NCI-H187 treated with DMSO at 0.1 percent for 48 hours (cell line): ENCODE data around the gene OR6M1.

Source experiments
- DNase-seq: peaks from one replicate; lab custom pipeline; 2025; lab: John Stamatoyannopoulos, UW

The OR6M1 gene

GRCh38 chr11:123806249-123806648, at the start of gene OR6M1:
Gene OR6M1 (minus strand): TSS chr11:123806349. CDS start chr11:123806349, 0 bp downstream.
- DNase-seq: no peak

- DNase-seq: no peak
Observed at GRCh38 chr11:123853038-123853437, 46.9 kb upstream of the OR6M1 start.

GRCh38 chr11:123852321-123852720, 46.2 kb upstream of the OR6M1 start:
- DNase-seq: no peak

GRCh38 chr11:123851110-123851509, 45.0 kb upstream of the OR6M1 start:
- DNase-seq: no peak

- DNase-seq: no peak
Observed at GRCh38 chr11:123841174-123841573, 35.0 kb upstream of the OR6M1 start.

- DNase-seq: no peak
Observed at GRCh38 chr11:123839131-123839530, 33.0 kb upstream of the OR6M1 start.

- no peak for DNase-seq
Observed at GRCh38 chr11:123838659-123839058, 32.5 kb upstream of the OR6M1 start.

- DNase-seq: no peak
Observed at GRCh38 chr11:123838199-123838598, 32.0 kb upstream of the OR6M1 start.

GRCh38 chr11:123833095-123833494, 26.9 kb upstream of the OR6M1 start:
- no peak for DNase-seq

GRCh38 chr11:123829745-123830144, 23.6 kb upstream of the OR6M1 start:
- no peak for DNase-seq

- DNase-seq: no peak
Observed at GRCh38 chr11:123822599-123822998, 16.4 kb upstream of the OR6M1 start.

GRCh38 chr11:123822032-123822431, 15.9 kb upstream of the OR6M1 start:
- no peak for DNase-seq

- no peak for DNase-seq
Observed at GRCh38 chr11:123815122-123815521, 9.0 kb upstream of the OR6M1 start.

- no peak for DNase-seq
Observed at GRCh38 chr11:123801765-123802164, 4.4 kb downstream of the OR6M1 start.

- no peak for DNase-seq
Observed at GRCh38 chr11:123800036-123800435, 6.1 kb downstream of the OR6M1 start.

- DNase-seq: no peak
Observed at GRCh38 chr11:123799438-123799837, 6.7 kb downstream of the OR6M1 start.

GRCh38 chr11:123798513-123799252, 7.5 kb downstream of the OR6M1 start:
- DNase-seq: no peak

GRCh38 chr11:123798079-123798478, 8.1 kb downstream of the OR6M1 start:
- no peak for DNase-seq

- DNase-seq: no peak
Observed at GRCh38 chr11:123797541-123797940, 8.6 kb downstream of the OR6M1 start.

- DNase-seq: peak; percentile 76
Observed at GRCh38 chr11:123797114-123797513, 9.0 kb downstream of the OR6M1 start.

GRCh38 chr11:123796226-123796625, 9.9 kb downstream of the OR6M1 start:
- DNase-seq: no peak

- no peak for DNase-seq
Observed at GRCh38 chr11:123783536-123783935, 22.6 kb downstream of the OR6M1 start.

GRCh38 chr11:123778511-123778910, 27.6 kb downstream of the OR6M1 start:
- DNase-seq: no peak
